Nephron (organoid): ENCODE data around the gene TMEM176B.

Experiments
- H3K27ac Mint-ChIP-seq, 3 experiments: 2 replicates each; pipeline ENCODE4 v1.8.0; 2020; ENCODE audit warnings: mixed read lengths in 3 of 3, mild to moderate bottlenecking in 2 of 3, moderate library complexity in 1 of 3
- H3K27me3 Mint-ChIP-seq: 2 replicates; pipeline ENCODE4 v1.8.0; 2021; ENCODE audit warnings: low read depth, mild to moderate bottlenecking, moderate library complexity, mixed read lengths
- H3K36me3 Mint-ChIP-seq: 2 replicates; pipeline ENCODE4 v1.8.0; 2020; ENCODE audit warnings: low read depth, mixed read lengths
- H3K4me1 Mint-ChIP-seq: 2 replicates; pipeline ENCODE4 v1.8.0; 2020; ENCODE audit warnings: mixed read lengths
- H3K4me3 Mint-ChIP-seq, 3 experiments: 2 replicates each; pipeline ENCODE4 v1.8.0; 2020; ENCODE audit warnings: mild to moderate bottlenecking in 3 of 3, mixed read lengths in 3 of 3, moderate library complexity in 2 of 3
- H3K9me3 Mint-ChIP-seq: 2 replicates; pipeline ENCODE4 v1.8.0; 2020; ENCODE audit warnings: mixed read lengths
- CTCF ChIP-seq, 3 experiments: fragments of 200-600 bp; sonication (generic); IDR thresholded peaks; one replicate each; pipeline ENCODE4 v1.5.0; 2021; ENCODE audit warnings: antibody characterized with exemption in 3 of 3; ENCODE audit not compliant: unreplicated experiment in 3 of 3

The TMEM176B gene

GRCh38 chr7:150799741-150800580 lies at the start of gene TMEM176B:
TSS of gene TMEM176B (minus strand) at chr7:150800364. CDS start at chr7:150796569, 3,795 bp downstream.
- Mint-ChIP-seq H3K4me1 (peaks cover 20% of the 10 kb centered on the region), H3K27me3 (peaks cover 49% of the 10 kb centered on the region), H3K4me3 (peak within 1 kb of the TSS; percentile 75 to 88 (median 87)), H3K27ac (peak within 1 kb of the TSS in 2 of 3 experiments; percentile 61 to 80), H3K9me3 (no peaks in the 10 kb centered on the region), H3K36me3 (no peaks in the 10 kb centered on the region)
- no peak for TF ChIP-seq CTCF (IDR thresholded peaks at IDR 0.05; ENCODE audit: unreplicated experiment in 3 of 3)

- Mint-ChIP-seq H3K9me3 (no peaks in the 10 kb centered on the region), H3K27ac (no peak overlapping the region), H3K27me3 (peaks cover 8% of the 10 kb centered on the region), H3K36me3 (no peaks in the 10 kb centered on the region), H3K4me3 (no peak overlapping the region), H3K4me1 (peaks cover 17% of the 10 kb centered on the region)
- no peak for TF ChIP-seq CTCF (IDR thresholded peaks at IDR 0.05; ENCODE audit: unreplicated experiment in 3 of 3)
Observed at GRCh38 chr7:150849204-150849775, 49.1 kb upstream of the TMEM176B start.

GRCh38 chr7:150848561-150849115 lies 48.5 kb upstream of the TMEM176B start:
- TF ChIP-seq CTCF (IDR thresholded peaks at IDR 0.05; ENCODE audit: unreplicated experiment in 3 of 3): no peak
- H3K4me1 Mint-ChIP-seq: peaks cover 21% of the 10 kb centered on the region
- no peak overlapping the region for H3K4me3 Mint-ChIP-seq
- H3K27me3 Mint-ChIP-seq: peaks cover 6% of the 10 kb centered on the region
- H3K9me3 Mint-ChIP-seq: no peaks in the 10 kb centered on the region
- no peaks in the 10 kb centered on the region for H3K36me3 Mint-ChIP-seq
- H3K27ac Mint-ChIP-seq: no peak overlapping the region

- Mint-ChIP-seq H3K27ac (no peak overlapping the region), H3K27me3 (peaks cover 6% of the 10 kb centered on the region), H3K4me3 (no peak overlapping the region), H3K9me3 (no peaks in the 10 kb centered on the region), H3K36me3 (no peaks in the 10 kb centered on the region), H3K4me1 (peaks cover 21% of the 10 kb centered on the region)
- TF ChIP-seq CTCF (IDR thresholded peaks at IDR 0.05; ENCODE audit: unreplicated experiment in 3 of 3): no peak
Observed at GRCh38 chr7:150848111-150848510, 47.9 kb upstream of the TMEM176B start.

GRCh38 chr7:150847536-150847935 lies 47.4 kb upstream of the TMEM176B start:
- H3K27ac Mint-ChIP-seq: no peak overlapping the region
- no peaks in the 10 kb centered on the region for H3K36me3 Mint-ChIP-seq
- no peak for TF ChIP-seq CTCF (IDR thresholded peaks at IDR 0.05; ENCODE audit: unreplicated experiment in 3 of 3)
- peaks cover 21% of the 10 kb centered on the region for H3K4me1 Mint-ChIP-seq
- no peaks in the 10 kb centered on the region for H3K9me3 Mint-ChIP-seq
- H3K27me3 Mint-ChIP-seq: peaks cover 6% of the 10 kb centered on the region
- H3K4me3 Mint-ChIP-seq: no peak overlapping the region
